MG63 (cell line): ENCODE results near the gene PON2. TPM values are rescaled to one million over a fixed set of nuclear protein-coding genes. Genes with fewer than 3 reads are reported as not detected.

ENCODE experiments used
- DNase-seq: peaks from one replicate; pipeline ENCODE4 v3.0.0-alpha.2; 2020
- H3K27me3 ChIP-seq: fragments of 250-450 bp; sonication (Bioruptor Pico); 2 replicates; pipeline ENCODE4 v1.5.1; 2020; ENCODE audit warnings: mild to moderate bottlenecking, moderate library complexity
- H3K36me3 ChIP-seq: fragments of 250-450 bp; sonication (Bioruptor Pico); 2 replicates; pipeline ENCODE4 v1.5.1; 2020; ENCODE audit warnings: mild to moderate bottlenecking, moderate library complexity
- H3K4me3 ChIP-seq: fragments of 250-450 bp; sonication (Bioruptor Pico); 2 replicates; pipeline ENCODE4 v1.5.1; 2020; ENCODE audit warnings: mild to moderate bottlenecking, moderate library complexity
- H3K9me3 ChIP-seq: fragments of 250-450 bp; sonication (Bioruptor Pico); 2 replicates; pipeline ENCODE4 v1.5.1; 2020; ENCODE audit warnings: mild to moderate bottlenecking, moderate library complexity
- total RNA-seq: library from RNA; depleted of rRNA; stranded (reverse); fragments of >200 nt; shearing (Covaris generic); gene quantifications from 2 replicates; pipeline ENCODE4 v1.2.3, GENCODE V29; 2014; ENCODE audit warnings: low replicate concordance

Gene PON2
- total RNA-seq, 1 experiment from 2014 or later, result 38.7 TPM

- Histone ChIP-seq H3K36me3 (no peaks in the 10 kb centered on the region; the same call in 1 of the 2 replicates), H3K4me3 (no peak overlapping the region), H3K9me3 (no peaks in the 10 kb centered on the region), H3K27me3 (no peaks in the 10 kb centered on the region)
- no peak for DNase-seq
Measured at GRCh38 chr7:95425694-95426093, 9.1 kb downstream of the PON2 start.

DNA sequence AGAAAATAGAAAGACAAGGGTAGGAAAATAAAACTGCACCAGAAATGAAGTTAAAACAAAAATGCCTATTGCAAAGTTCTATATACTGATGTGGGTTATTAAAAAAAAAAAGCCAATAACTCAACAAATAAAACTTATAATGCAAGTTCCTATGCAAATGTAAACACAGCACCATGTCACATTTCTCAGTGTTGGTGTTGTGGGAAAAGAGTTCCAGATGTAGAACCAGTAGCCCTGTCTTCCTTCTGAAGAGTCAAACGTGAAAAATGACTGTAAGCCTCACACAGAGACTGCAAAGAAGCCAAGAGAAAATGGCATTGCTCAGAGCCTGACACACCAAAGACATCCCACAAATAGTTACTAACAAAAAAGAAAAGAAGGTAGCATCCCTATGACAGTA lies 10.1 kb downstream of the PON2 start:
- no peaks in the 10 kb centered on the region; the same call in 1 of the 2 replicates for H3K36me3 ChIP-seq
- H3K9me3 ChIP-seq, result no peaks in the 10 kb centered on the region
- no peak overlapping the region for H3K4me3 ChIP-seq
- DNase-seq, result no peak
- H3K27me3 ChIP-seq, result no peaks in the 10 kb centered on the region

DNA sequence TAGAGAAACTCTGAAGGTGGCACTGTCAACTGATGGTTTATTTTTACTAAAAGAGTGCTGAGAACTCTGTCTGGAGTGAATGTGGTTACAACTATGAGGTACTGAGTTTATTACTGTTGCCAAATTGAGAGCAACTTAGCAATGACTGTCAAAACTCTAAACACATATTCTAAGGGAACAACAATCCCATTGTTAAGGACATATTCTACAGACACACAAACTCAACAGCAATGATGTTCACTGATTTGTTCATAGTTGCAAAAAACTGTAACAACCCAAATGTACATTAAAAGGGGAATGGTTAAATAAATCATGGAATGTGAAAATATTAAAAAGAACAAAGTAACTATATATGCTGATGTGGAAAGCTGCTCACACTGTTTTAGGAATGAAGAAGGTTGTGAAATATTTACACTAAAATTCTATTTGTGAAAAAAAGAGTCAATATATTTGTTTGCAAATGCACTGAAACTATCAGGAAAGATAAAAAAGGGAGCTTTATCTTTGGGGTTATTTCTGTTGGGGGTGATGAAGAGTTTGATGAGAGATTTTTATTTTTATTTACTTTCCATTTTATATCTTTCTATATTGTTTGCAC lies 12.9 kb downstream of the PON2 start:
- H3K9me3 ChIP-seq, result no peaks in the 10 kb centered on the region
- no peak for DNase-seq
- H3K4me3 ChIP-seq, result no peak overlapping the region
- no peaks in the 10 kb centered on the region for H3K27me3 ChIP-seq
- H3K36me3 ChIP-seq, result no peaks in the 10 kb centered on the region; the same call in 1 of the 2 replicates

DNA sequence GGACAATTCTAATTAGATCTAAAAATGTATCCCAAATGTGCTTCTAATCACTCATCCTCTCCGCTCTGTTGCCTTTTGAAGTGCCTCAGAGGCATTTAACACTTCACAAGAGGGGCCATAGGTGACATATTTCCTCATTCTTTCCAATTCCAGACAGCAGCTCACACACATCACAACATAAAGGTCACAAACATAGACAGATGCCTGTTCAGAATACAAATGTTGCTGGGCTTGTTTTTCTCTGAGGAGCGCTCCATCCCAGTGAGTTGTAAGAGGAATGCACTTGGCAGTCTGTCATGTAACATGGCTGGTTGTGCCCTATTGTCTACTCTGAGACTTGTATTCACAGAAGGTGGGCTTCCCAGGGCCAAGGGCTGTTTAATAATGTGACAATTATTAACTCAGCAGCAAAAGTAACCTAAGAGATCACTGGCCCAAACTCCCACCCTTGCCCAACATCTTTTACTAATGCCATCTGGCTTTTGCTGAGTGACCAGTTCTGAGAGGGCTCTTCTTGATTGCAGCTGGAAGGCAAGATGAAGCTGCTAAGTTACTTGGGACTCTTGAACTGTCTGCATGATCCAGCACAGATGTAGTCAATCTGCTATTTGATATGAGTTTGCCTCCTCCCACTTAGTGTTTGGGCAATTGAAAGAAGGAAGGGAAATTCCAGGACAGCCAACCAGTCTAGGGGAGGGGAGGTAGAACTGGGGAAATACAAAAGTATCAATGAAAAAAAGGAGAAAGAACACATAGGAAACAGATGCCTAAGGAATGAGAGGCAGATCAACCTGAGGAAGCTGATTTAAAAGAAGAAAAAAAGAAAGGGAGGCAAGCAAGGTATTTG lies 13.6 kb downstream of the PON2 start:
- H3K4me3 ChIP-seq, result no peak overlapping the region
- H3K36me3 ChIP-seq, result no peaks in the 10 kb centered on the region; the same call in 1 of the 2 replicates
- no peak for DNase-seq

DNA sequence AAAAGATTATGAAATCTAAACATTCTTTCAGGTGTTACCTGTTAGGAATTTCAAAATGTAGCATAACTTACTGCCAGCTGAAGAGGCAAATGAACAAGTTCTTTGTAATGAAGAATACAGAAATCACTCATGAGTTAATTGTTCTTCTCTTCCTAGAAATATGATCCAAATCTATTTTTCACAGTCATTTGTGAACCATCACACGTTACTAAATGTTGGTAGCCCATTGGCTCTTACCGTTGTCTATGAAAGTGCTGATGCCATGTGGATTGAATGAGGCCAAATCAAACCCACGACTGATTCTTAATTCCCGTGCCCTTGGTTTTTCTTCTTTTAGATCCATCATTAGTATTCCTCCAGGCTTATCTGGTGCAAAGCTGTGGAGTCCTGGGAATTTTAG lies 22.8 kb downstream of the PON2 start:
- no peak for DNase-seq
- Histone ChIP-seq H3K27me3 (no peaks in the 10 kb centered on the region), H3K9me3 (no peaks in the 10 kb centered on the region), H3K4me3 (no peak overlapping the region), H3K36me3 (peaks cover 8% of the 10 kb centered on the region)

More for the DNA sequence above, 13.6 kb downstream of the PON2 start:
- Histone ChIP-seq H3K9me3 (no peaks in the 10 kb centered on the region), H3K27me3 (no peaks in the 10 kb centered on the region)

DNA sequence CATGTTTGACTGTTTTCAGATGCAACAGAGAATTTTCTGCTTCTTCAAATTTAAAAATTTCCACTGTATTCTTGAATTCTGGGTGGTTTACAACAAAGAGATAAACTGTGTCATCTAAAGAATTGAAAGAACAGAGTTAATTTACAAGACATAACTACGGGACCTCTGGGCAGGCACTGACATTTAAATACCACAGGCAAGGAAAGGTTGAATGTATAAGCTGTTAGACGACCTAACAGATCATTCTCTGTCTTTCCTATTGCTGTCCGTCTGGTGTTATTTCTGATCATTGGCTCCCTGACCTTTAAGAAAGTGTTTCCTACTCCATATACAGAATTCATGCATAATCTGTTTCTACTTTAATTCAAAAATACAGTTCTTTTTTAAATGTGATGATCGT lies 23.2 kb downstream of the PON2 start:
- no peaks in the 10 kb centered on the region for H3K9me3 ChIP-seq
- H3K4me3 ChIP-seq, result no peak overlapping the region
- H3K27me3 ChIP-seq, result no peaks in the 10 kb centered on the region
- peaks cover 8% of the 10 kb centered on the region for H3K36me3 ChIP-seq
- DNase-seq, result no peak

- peaks cover 8% of the 10 kb centered on the region for H3K36me3 ChIP-seq
- no peaks in the 10 kb centered on the region for H3K27me3 ChIP-seq
- H3K4me3 ChIP-seq, result no peak overlapping the region
- DNase-seq, result no peak
- no peaks in the 10 kb centered on the region for H3K9me3 ChIP-seq
Measured at GRCh38 chr7:95411036-95411435, 23.8 kb downstream of the PON2 start.

DNA sequence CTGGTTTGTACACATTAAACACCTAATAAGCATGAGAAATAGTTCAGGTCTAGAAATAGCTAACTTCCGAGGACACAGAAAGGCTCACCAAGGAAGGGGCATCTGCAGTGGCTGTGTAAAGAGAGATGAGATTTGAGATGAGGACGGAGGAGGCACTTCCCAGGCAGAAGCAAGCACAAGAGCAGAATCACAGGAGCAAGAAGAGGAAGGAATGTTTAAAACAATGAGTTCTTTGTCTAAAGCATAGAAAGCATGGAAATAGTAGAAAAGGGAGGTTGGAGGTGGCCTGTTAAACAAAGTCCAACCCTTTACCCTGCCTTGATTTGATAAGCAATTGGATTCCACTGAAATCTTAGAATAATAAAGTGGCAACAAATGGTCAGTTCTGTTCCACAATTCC lies 27.1 kb downstream of the PON2 start:
- no peaks in the 10 kb centered on the region for H3K27me3 ChIP-seq
- H3K9me3 ChIP-seq, result no peaks in the 10 kb centered on the region
- H3K4me3 ChIP-seq, result no peak overlapping the region
- DNase-seq, result no peak
- peaks cover 19% of the 10 kb centered on the region for H3K36me3 ChIP-seq

DNA sequence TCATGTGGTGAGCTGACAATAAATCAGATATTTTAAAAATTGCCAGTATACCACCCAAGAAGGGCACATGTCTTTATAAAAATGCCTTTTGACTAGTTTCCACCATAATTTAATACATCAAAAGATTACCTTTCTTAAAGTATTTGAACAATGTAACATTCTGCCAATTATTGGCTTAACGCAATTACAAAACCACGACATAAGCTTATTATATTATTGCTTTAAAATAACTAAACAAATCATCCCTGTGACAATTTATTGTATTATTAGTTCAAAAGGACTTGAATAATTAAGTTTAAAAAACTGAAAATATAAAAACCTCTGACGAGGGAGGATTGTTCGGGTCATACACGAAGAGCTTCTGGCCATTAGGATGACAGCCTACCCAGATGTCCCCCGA lies 29.0 kb downstream of the PON2 start:
- no peak for DNase-seq
- H3K9me3 ChIP-seq, result no peaks in the 10 kb centered on the region
- H3K27me3 ChIP-seq, result no peaks in the 10 kb centered on the region
- H3K36me3 ChIP-seq, result peaks cover 16% of the 10 kb centered on the region; the same call in 1 of the 2 replicates
- no peak overlapping the region for H3K4me3 ChIP-seq

DNA sequence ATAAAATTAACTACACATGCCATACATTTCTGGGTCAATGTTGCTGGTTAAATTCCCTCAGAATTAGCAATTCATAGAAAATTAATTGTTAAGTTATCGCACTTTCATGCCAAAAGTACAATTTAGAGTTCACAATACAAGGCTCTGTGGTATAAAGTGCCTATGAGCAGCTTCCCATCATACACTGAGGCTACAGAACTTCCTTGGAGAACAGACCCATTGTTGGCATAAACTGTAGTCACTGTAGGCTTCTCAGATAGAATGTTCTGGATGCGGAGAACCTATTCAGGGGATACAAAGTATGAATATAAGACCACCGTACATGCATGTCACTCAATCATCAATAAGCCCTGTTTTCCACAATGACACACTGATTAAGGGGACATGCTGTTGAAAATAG lies 29.6 kb downstream of the PON2 start:
- peaks cover 14% of the 10 kb centered on the region; the same call in 1 of the 2 replicates for H3K36me3 ChIP-seq
- no peaks in the 10 kb centered on the region for H3K27me3 ChIP-seq
- H3K9me3 ChIP-seq, result no peaks in the 10 kb centered on the region
- no peak for DNase-seq
- H3K4me3 ChIP-seq, result no peak overlapping the region

DNA sequence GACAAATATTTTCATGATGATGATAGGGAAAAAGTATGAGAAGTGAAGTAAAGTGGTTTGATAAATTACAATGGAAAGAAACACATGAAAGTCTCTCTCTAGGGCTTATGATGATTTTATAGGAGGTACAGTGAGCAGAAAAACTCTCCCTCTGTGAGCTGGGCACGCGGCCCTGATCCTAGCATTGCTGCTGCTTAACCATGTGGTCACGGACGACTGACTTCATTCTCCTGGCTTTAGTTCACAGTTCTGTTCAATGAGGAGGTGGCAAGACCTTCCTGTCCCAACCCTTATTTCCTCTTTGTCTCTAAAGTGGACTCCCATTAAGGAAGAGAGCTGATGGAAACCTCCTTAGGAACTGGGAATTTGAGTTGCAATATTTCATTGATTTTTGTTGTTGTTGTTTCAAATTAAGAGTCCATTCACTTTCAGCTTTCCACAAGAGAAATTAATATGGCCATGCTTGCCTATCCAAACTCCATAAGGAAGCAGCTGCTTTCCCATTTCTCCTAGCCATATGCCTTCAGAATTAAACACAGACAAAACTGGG lies 30.4 kb downstream of the PON2 start:
- Histone ChIP-seq H3K9me3 (no peaks in the 10 kb centered on the region), H3K27me3 (no peaks in the 10 kb centered on the region), H3K4me3 (no peak overlapping the region), H3K36me3 (peaks cover 11% of the 10 kb centered on the region; the same call in 1 of the 2 replicates)
- no peak for DNase-seq

- H3K27me3 ChIP-seq, result no peaks in the 10 kb centered on the region
- H3K9me3 ChIP-seq, result no peaks in the 10 kb centered on the region
- no peak for DNase-seq
- H3K36me3 ChIP-seq, result no peaks in the 10 kb centered on the region
- H3K4me3 ChIP-seq, result no peak overlapping the region
Measured at GRCh38 chr7:95398155-95398940, 36.5 kb downstream of the PON2 start.

DNA sequence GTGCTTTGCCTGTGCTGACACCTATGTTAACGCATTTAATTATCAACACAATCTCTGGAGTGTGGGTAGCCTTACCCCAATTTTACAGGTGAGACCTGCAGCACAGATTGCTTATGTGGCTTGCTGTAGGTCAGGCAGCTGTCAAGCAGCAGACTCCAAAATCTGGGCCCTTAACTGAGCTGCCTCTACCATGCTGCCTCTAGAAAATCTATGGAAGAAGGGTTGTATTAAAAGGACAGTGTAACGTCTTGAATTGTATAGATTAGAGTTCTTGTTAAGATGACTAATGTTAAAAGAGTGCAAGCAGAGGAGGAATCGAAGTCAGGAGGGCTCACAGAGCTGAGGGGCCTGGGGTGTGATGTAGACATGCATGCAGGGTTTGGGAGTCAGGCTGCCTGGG lies 37.4 kb downstream of the PON2 start:
- no peaks in the 10 kb centered on the region for H3K36me3 ChIP-seq
- no peaks in the 10 kb centered on the region for H3K27me3 ChIP-seq

GRCh38 chr7:95396136-95397032 lies 38.4 kb downstream of the PON2 start, which contains the start of gene PON3:
Gene PON3, minus strand, starts transcription at chr7:95396375. Its CDS starts 25 bp downstream, at chr7:95396350.
- Histone ChIP-seq H3K27me3 (no peaks in the 10 kb centered on the region), H3K36me3 (no peaks in the 10 kb centered on the region), H3K9me3 (no peaks in the 10 kb centered on the region), H3K4me3 (no peak within 1 kb of the TSS)
- no peak for DNase-seq

More for the DNA sequence above, 37.4 kb downstream of the PON2 start:
- Histone ChIP-seq H3K9me3 (no peaks in the 10 kb centered on the region), H3K4me3 (no peak overlapping the region)
- no peak for DNase-seq

GRCh38 chr7:95395755-95396135 lies 39.1 kb downstream of the PON2 start:
- no peak for DNase-seq
- no peaks in the 10 kb centered on the region for H3K27me3 ChIP-seq
- no peak overlapping the region for H3K4me3 ChIP-seq
- H3K9me3 ChIP-seq, result no peaks in the 10 kb centered on the region
- no peaks in the 10 kb centered on the region for H3K36me3 ChIP-seq

DNA sequence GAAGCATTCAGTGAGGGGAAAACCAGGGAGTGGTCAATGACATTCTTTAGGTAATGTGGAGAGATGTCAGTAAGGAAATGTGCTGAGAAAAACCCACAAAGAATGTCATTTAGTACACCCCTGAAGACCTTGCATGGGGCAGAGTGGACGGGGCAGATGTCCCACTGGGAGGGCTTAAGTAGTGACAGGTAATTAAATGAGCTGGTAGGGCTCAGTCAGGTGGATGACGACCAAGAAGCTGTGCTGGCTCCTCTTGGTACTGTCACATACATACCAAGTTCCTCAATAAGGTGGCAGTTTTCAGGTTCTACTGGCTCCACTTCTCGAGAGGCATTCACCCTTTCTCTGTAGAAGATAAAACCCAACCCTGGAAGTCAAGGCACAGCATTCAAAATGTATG lies 40.5 kb downstream of the PON2 start:
- DNase-seq, result no peak
- no peak overlapping the region for H3K4me3 ChIP-seq
- no peaks in the 10 kb centered on the region for H3K9me3 ChIP-seq
- no peaks in the 10 kb centered on the region for H3K36me3 ChIP-seq
- no peaks in the 10 kb centered on the region for H3K27me3 ChIP-seq
